Measurements from ENCODE around the gene VPS18.

VPS18 gene

DNA sequence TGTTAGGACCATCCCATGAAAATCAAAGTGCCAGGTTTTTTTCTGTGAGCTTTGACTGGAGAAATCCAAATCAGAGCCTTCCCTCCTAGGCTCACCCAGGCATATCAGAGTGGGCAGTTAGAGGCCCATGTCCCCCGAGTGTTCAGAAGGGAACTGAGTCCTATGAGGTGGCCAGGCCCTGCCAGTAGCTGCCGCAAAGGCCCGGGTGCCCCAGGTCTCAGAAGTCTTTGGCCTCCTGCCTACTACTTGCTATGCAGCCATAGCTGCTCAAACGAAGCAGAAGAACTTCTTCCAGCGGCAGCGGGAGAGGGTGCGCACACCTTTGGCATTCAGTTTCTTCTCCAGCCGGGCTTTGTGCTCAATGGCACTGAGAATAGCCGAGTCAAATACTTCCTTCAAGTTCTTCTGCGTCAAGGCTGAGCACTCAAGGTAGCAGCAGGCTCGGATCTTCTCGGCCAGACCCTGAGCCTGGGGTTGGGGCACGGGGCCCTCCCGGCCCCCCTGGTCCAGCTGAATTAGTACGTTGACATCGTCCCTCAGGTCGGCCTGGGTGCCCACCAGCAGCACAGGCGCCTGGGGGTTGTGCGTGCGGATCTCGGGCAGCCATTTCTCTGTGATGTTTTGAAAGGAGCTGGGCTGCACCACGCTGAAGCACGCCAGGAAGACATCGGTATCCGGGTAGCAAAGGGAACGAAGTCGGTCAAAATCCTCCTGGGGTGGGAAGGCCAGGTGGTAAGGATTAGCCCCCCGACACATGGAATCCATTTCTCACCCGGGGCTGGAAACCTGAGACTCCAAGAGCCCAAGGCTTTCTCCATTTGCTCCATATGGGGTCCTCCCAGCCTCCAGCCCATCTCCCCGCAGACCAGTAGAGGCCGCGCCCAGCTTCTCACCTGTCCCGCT, 21.2 kb upstream of the VPS18 start (continued):
- TF ChIP-seq, protein P1, sequence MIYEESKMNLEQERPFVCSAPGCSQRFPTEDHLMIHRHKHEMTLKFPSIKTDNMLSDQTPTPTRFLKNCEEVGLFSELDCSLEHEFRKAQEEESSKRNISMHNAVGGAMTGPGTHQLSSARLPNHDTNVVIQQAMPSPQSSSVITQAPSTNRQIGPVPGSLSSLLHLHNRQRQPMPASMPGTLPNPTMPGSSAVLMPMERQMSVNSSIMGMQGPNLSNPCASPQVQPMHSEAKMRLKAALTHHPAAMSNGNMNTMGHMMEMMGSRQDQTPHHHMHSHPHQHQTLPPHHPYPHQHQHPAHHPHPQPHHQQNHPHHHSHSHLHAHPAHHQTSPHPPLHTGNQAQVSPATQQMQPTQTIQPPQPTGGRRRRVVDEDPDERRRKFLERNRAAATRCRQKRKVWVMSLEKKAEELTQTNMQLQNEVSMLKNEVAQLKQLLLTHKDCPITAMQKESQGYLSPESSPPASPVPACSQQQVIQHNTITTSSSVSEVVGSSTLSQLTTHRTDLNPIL (CRISPR knock-in tag; IDR thresholded peaks at IDR 0.05; ENCODE audit: low read depth) = no peak
- no peak for TF ChIP-seq GLIS3 (CRISPR knock-in tag; IDR thresholded peaks at IDR 0.05)
- no peak for TF ChIP-seq OSR1 (CRISPR knock-in tag; IDR thresholded peaks at IDR 0.05)
- TF ChIP-seq ZNF8 (CRISPR knock-in tag; IDR thresholded peaks at IDR 0.05) = no peak
- TF ChIP-seq PPARA (CRISPR knock-in tag; IDR thresholded peaks at IDR 0.05; ENCODE audit: borderline replicate concordance) = no peak
- TF ChIP-seq SNAI2 (CRISPR knock-in tag; IDR thresholded peaks at IDR 0.05) = no peak
- no peak for TF ChIP-seq BACH2 (CRISPR knock-in tag; IDR thresholded peaks at IDR 0.05; ENCODE audit: borderline replicate concordance)
- no peak for TF ChIP-seq ESRRG (CRISPR knock-in tag; IDR thresholded peaks at IDR 0.05)
- TF ChIP-seq ZFP30 (CRISPR knock-in tag; IDR thresholded peaks at IDR 0.05) = no peak
- no peak for TF ChIP-seq ZNF565 (CRISPR knock-in tag; conservative IDR thresholded peaks at IDR 0.05; ENCODE audit: low read depth)

DNA sequence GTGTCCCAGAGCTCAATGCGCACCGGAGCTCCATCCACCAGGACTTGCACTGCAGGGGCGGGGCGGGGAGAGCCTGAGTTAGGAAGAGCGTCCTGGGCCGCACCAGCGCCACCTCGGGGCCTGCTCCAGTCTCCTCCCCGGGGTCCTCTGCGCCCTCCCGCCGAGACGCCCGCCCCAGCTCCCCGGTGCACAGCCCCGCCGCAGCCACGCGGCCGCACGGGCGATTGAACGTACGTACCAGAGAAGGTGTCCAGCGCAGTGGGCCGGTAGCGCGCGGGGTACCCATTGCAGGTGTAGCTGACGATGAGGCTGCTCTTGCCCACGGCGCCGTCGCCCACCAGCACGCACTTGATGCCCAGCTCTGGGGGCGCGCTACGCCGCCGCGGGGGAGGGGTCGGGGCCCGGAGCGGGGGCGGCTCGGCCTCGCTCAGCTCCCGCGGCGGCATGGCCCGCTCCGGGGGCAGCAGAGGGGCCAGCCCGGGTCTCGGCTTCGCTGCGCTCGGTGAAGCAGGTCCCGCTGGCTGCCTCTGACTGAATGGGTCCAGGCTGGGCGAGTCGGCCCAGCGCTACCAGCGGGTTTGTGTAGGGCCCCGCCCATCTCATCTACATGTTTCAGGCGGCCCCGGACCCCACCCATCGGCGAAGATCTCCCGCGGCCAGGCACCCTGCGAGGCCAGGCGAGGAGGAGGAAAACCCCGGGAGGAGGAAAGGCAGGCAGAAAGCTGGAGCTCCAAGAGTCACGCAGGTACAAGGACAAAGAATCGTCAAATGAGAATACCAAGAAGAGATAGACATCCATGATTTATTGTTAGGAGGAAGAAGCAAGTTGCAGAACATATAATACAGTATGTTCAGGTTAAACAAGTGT, 20.3 kb upstream of the VPS18 start, which contains the start of gene RHOV:
Gene RHOV, minus strand, starts transcription at position 541 of the 868 bp plus-strand sequence. Its CDS starts 95 bp downstream, at position 446.
- TF ChIP-seq ZFP3 (CRISPR knock-in tag; IDR thresholded peaks at IDR 0.05) (no peak), RARB (CRISPR knock-in tag; IDR thresholded peaks at IDR 0.05) (no peak), ZNF8 (CRISPR knock-in tag; IDR thresholded peaks at IDR 0.05) (no peak), TOX (CRISPR knock-in tag; IDR thresholded peaks at IDR 0.05; ENCODE audit: borderline replicate concordance) (no peak), ESRRG (CRISPR knock-in tag; IDR thresholded peaks at IDR 0.05) (no peak), ZC3H10 (CRISPR knock-in tag; IDR thresholded peaks at IDR 0.05) (no peak), OSR1 (CRISPR knock-in tag; IDR thresholded peaks at IDR 0.05) (no peak), ISL1 (CRISPR knock-in tag; IDR thresholded peaks at IDR 0.05) (no peak), BACH2 (CRISPR knock-in tag; IDR thresholded peaks at IDR 0.05; ENCODE audit: borderline replicate concordance) (no peak), SNAI2 (CRISPR knock-in tag; IDR thresholded peaks at IDR 0.05) (no peak), ARNTL (CRISPR knock-in tag; IDR thresholded peaks at IDR 0.05; ENCODE audit: borderline replicate concordance, low read depth) (no peak), GLIS3 (CRISPR knock-in tag; IDR thresholded peaks at IDR 0.05) (no peak), ZFP30 (CRISPR knock-in tag; IDR thresholded peaks at IDR 0.05) (no peak), CSDC2 (CRISPR knock-in tag; IDR thresholded peaks at IDR 0.05) (no peak), ZNF565 (CRISPR knock-in tag; conservative IDR thresholded peaks at IDR 0.05; ENCODE audit: low read depth) (no peak)
- TF ChIP-seq, protein P1 (CRISPR knock-in tag; IDR thresholded peaks at IDR 0.05; ENCODE audit: low read depth) = no peak
- TF ChIP-seq, protein P2, sequence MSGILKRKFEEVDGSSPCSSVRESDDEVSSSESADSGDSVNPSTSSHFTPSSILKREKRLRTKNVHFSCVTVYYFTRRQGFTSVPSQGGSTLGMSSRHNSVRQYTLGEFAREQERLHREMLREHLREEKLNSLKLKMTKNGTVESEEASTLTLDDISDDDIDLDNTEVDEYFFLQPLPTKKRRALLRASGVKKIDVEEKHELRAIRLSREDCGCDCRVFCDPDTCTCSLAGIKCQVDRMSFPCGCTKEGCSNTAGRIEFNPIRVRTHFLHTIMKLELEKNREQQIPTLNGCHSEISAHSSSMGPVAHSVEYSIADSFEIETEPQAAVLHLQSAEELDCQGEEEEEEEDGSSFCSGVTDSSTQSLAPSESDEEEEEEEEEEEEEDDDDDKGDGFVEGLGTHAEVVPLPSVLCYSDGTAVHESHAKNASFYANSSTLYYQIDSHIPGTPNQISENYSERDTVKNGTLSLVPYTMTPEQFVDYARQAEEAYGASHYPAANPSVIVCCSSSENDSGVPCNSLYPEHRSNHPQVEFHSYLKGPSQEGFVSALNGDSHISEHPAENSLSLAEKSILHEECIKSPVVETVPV (CRISPR knock-in tag; IDR thresholded peaks at IDR 0.05) = no peak
- TF ChIP-seq, protein P3, sequence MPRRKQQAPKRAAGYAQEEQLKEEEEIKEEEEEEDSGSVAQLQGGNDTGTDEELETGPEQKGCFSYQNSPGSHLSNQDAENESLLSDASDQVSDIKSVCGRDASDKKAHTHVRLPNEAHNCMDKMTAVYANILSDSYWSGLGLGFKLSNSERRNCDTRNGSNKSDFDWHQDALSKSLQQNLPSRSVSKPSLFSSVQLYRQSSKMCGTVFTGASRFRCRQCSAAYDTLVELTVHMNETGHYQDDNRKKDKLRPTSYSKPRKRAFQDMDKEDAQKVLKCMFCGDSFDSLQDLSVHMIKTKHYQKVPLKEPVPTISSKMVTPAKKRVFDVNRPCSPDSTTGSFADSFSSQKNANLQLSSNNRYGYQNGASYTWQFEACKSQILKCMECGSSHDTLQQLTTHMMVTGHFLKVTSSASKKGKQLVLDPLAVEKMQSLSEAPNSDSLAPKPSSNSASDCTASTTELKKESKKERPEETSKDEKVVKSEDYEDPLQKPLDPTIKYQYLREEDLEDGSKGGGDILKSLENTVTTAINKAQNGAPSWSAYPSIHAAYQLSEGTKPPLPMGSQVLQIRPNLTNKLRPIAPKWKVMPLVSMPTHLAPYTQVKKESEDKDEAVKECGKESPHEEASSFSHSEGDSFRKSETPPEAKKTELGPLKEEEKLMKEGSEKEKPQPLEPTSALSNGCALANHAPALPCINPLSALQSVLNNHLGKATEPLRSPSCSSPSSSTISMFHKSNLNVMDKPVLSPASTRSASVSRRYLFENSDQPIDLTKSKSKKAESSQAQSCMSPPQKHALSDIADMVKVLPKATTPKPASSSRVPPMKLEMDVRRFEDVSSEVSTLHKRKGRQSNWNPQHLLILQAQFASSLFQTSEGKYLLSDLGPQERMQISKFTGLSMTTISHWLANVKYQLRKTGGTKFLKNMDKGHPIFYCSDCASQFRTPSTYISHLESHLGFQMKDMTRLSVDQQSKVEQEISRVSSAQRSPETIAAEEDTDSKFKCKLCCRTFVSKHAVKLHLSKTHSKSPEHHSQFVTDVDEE (CRISPR knock-in tag; IDR thresholded peaks at IDR 0.05) = no peak
- TF ChIP-seq, protein P4, sequence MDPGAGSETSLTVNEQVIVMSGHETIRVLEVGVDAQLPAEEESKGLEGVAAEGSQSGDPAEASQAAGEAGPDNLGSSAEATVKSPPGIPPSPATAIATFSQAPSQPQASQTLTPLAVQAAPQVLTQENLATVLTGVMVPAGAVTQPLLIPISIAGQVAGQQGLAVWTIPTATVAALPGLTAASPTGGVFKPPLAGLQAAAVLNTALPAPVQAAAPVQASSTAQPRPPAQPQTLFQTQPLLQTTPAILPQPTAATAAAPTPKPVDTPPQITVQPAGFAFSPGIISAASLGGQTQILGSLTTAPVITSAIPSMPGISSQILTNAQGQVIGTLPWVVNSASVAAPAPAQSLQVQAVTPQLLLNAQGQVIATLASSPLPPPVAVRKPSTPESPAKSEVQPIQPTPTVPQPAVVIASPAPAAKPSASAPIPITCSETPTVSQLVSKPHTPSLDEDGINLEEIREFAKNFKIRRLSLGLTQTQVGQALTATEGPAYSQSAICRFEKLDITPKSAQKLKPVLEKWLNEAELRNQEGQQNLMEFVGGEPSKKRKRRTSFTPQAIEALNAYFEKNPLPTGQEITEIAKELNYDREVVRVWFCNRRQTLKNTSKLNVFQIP (CRISPR knock-in tag; IDR thresholded peaks at IDR 0.05; ENCODE audit: borderline replicate concordance, low read depth) = no peak
- peak; percentile 89 for ATAC-seq

Data from SK-N-SH treated with all-trans-retinoic acid at 6 μM for 48 hours (cell line).